ENCODE results near the gene ADGRL4. TPM values are rescaled to one million over a fixed set of nuclear protein-coding genes. Genes with fewer than 3 reads are reported as not detected.
"Not testable (repeated sequence)": the region's sequence is repeated elsewhere in the genome, so short reads cannot be mapped to it uniquely, and the experiment has no call there.

The ADGRL4 gene
- total RNA-seq, 1 experiment from 2014 or later: 0.10 TPM

DNA sequence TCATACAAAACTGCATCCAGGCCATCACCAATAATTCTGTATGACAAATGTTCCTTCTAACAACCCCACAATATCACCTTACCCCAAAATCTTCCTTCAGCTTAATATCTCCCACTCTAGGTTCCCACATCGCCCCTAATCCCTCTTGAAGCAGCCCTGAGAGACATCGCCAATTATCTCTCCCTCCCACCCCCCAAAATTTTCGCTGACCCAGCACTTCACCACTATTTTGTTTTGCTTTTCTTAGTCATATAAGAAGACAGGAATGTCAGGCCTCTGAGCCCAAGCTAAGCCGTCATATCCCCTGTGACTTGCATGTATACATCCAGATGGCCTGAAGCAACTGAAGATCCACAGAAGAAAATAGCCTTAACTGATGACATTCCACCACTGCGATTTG lies 126.3 kb downstream of the ADGRL4 start:
- no peak overlapping the region for H3K27ac ChIP-seq (ENCODE audit: low read depth, low read length)
- H3K9me2 ChIP-seq (ENCODE audit: insufficient read depth): no peaks in the 10 kb centered on the region
- ChIA-PET CTCF (no interaction called here), RAD21 (ENCODE audit: low non-redundant PET in 1 of 2, low total read pairs in 2 of 2, uncharacterized antibody in 2 of 2, unreplicated experiment in 2 of 2) (no interaction called here), POLR2A (no interaction called here)
- no peaks in the 10 kb centered on the region for H3K4me1 ChIP-seq (ENCODE audit: control insufficient read depth in 1 of 2, insufficient read depth in 2 of 2, low read length in 2 of 2)
- intact Hi-C loops (cut with micrococcal nuclease): no loop called here
- no peak overlapping the region for H3K4me3 ChIP-seq (replicated peaks in 1 of 2; ENCODE audit: low read depth in 1 of 2, low read length in 2 of 2)
- TF ChIP-seq, protein P1, sequence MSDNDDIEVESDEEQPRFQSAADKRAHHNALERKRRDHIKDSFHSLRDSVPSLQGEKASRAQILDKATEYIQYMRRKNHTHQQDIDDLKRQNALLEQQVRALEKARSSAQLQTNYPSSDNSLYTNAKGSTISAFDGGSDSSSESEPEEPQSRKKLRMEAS (IDR thresholded peaks at IDR 0.05): no peak
- TF ChIP-seq, protein P2, sequence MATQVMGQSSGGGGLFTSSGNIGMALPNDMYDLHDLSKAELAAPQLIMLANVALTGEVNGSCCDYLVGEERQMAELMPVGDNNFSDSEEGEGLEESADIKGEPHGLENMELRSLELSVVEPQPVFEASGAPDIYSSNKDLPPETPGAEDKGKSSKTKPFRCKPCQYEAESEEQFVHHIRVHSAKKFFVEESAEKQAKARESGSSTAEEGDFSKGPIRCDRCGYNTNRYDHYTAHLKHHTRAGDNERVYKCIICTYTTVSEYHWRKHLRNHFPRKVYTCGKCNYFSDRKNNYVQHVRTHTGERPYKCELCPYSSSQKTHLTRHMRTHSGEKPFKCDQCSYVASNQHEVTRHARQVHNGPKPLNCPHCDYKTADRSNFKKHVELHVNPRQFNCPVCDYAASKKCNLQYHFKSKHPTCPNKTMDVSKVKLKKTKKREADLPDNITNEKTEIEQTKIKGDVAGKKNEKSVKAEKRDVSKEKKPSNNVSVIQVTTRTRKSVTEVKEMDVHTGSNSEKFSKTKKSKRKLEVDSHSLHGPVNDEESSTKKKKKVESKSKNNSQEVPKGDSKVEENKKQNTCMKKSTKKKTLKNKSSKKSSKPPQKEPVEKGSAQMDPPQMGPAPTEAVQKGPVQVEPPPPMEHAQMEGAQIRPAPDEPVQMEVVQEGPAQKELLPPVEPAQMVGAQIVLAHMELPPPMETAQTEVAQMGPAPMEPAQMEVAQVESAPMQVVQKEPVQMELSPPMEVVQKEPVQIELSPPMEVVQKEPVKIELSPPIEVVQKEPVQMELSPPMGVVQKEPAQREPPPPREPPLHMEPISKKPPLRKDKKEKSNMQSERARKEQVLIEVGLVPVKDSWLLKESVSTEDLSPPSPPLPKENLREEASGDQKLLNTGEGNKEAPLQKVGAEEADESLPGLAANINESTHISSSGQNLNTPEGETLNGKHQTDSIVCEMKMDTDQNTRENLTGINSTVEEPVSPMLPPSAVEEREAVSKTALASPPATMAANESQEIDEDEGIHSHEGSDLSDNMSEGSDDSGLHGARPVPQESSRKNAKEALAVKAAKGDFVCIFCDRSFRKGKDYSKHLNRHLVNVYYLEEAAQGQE (IDR thresholded peaks at IDR 0.05; ENCODE audit: low read depth): no peak
- TF ChIP-seq FOSL1 (IDR thresholded peaks at IDR 0.05; ENCODE audit: low read depth): no peak
- TF ChIP-seq, protein P3, sequence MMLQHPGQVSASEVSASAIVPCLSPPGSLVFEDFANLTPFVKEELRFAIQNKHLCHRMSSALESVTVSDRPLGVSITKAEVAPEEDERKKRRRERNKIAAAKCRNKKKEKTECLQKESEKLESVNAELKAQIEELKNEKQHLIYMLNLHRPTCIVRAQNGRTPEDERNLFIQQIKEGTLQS (IDR thresholded peaks at IDR 0.05): no peak
- TF ChIP-seq POLR2A (IDR thresholded peaks at IDR 0.05; ENCODE audit: borderline replicate concordance, extremely low read depth, insufficient read depth, insufficient read length): no peak
- no peak for TF ChIP-seq TCF7L2 (IDR thresholded peaks at IDR 0.05; ENCODE audit: borderline replicate concordance, extremely low read depth, insufficient read depth, insufficient read length)
- H3K36me3 ChIP-seq (ENCODE audit: control insufficient read depth in 1 of 2, insufficient read depth in 2 of 2, low read length in 2 of 2): no peaks in the 10 kb centered on the region
- no TSS peak for BruUV-seq (replicated peaks)
- no peak overlapping the region for H3K9ac ChIP-seq (ENCODE audit: low read length)
- DNase-seq (ENCODE audit: low read depth, low spot score): no peak
- no peak for ATAC-seq
- H3K27me3 ChIP-seq (ENCODE audit: insufficient read depth, low read length): no peaks in the 10 kb centered on the region
- no peak overlapping the region for H3K4me2 ChIP-seq (ENCODE audit: low read length)
- no peaks in the 10 kb centered on the region for H3K79me2 ChIP-seq (ENCODE audit: insufficient read depth, low read length)
- no peaks in the 10 kb centered on the region for H4K20me1 ChIP-seq (ENCODE audit: insufficient read depth)
- no peaks in the 10 kb centered on the region for H3K9me3 ChIP-seq (ENCODE audit: control insufficient read depth in 1 of 2, insufficient read depth in 1 of 2, low read depth in 1 of 2, low read length in 2 of 2)
- no peak overlapping the region for H2AFZ ChIP-seq (ENCODE audit: low read depth, low read length, poor library complexity, severe bottlenecking)

DNA sequence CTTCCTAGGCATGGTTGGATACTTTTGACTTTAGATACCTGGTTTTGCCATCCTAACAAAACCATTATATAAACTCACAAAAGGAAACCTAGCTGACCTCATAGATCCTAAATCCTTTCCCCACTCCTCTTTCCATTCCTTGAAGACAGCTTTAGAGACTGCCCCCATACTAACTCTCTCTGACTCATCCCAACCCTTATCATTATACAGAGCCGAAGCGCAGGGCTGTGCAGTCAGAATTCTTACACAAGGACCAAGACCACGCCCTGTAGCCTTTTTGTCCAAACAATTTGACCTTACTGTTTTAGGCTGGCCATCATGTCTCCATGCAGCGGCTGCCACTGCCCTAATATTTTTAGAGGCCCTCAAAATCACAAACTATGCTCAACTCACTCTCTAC lies 130.5 kb downstream of the ADGRL4 start:
- H3K79me2 ChIP-seq (ENCODE audit: insufficient read depth, low read length); RAD21 ChIA-PET (ENCODE audit: low non-redundant PET in 1 of 2, low total read pairs in 2 of 2, uncharacterized antibody in 2 of 2, unreplicated experiment in 2 of 2); POLR2A ChIA-PET; H2AFZ ChIP-seq (ENCODE audit: low read depth, low read length, poor library complexity, severe bottlenecking); BruUV-seq (replicated peaks); H3K9me2 ChIP-seq (ENCODE audit: insufficient read depth); DNase-seq (ENCODE audit: low read depth, low spot score); H3K27me3 ChIP-seq (ENCODE audit: insufficient read depth, low read length); H3K27ac ChIP-seq (ENCODE audit: low read depth, low read length); H4K20me1 ChIP-seq (ENCODE audit: insufficient read depth); H3K9me3 ChIP-seq (ENCODE audit: control insufficient read depth in 1 of 2, insufficient read depth in 1 of 2, low read depth in 1 of 2, low read length in 2 of 2); ATAC-seq; intact Hi-C loops (cut with micrococcal nuclease); H3K4me3 ChIP-seq (replicated peaks in 1 of 2; ENCODE audit: low read depth in 1 of 2, low read length in 2 of 2); H3K4me2 ChIP-seq (ENCODE audit: low read length); CTCF ChIA-PET; H3K36me3 ChIP-seq (ENCODE audit: control insufficient read depth in 1 of 2, insufficient read depth in 2 of 2, low read length in 2 of 2); H3K4me1 ChIP-seq (ENCODE audit: control insufficient read depth in 1 of 2, insufficient read depth in 2 of 2, low read length in 2 of 2); H3K9ac ChIP-seq (ENCODE audit: low read length): not testable (repeated sequence)

DNA sequence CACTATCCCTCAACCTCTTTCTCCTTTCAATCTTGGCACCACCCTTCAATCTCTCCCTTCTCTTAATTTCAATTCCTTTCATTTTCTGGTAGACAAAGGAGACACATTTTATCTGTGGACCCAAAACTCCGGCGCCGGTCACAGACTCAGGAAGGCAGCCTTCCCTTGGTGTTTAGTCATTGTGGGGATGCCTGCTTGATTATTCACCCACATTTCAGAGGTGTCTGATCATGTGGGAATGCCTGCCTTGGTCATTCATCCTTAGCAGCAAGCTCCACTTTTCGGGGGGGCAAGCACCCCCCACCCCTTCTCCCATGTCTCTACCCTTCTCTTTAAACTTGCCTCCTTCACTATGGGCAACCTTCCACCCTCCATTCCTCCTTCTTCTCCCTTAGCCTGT lies 133.7 kb downstream of the ADGRL4 start:
- H3K9ac ChIP-seq (ENCODE audit: low read length); H3K4me2 ChIP-seq (ENCODE audit: low read length); H3K4me3 ChIP-seq (replicated peaks in 1 of 2; ENCODE audit: low read depth in 1 of 2, low read length in 2 of 2); H3K79me2 ChIP-seq (ENCODE audit: insufficient read depth, low read length); H3K4me1 ChIP-seq (ENCODE audit: control insufficient read depth in 1 of 2, insufficient read depth in 2 of 2, low read length in 2 of 2); H2AFZ ChIP-seq (ENCODE audit: low read depth, low read length, poor library complexity, severe bottlenecking); H3K27ac ChIP-seq (ENCODE audit: low read depth, low read length); H4K20me1 ChIP-seq (ENCODE audit: insufficient read depth); H3K27me3 ChIP-seq (ENCODE audit: insufficient read depth, low read length); H3K36me3 ChIP-seq (ENCODE audit: control insufficient read depth in 1 of 2, insufficient read depth in 2 of 2, low read length in 2 of 2); DNase-seq (ENCODE audit: low read depth, low spot score); H3K9me2 ChIP-seq (ENCODE audit: insufficient read depth); RAD21 ChIA-PET (ENCODE audit: low non-redundant PET in 1 of 2, low total read pairs in 2 of 2, uncharacterized antibody in 2 of 2, unreplicated experiment in 2 of 2); ATAC-seq; POLR2A ChIA-PET; CTCF ChIA-PET; BruUV-seq (replicated peaks); H3K9me3 ChIP-seq (ENCODE audit: control insufficient read depth in 1 of 2, insufficient read depth in 1 of 2, low read depth in 1 of 2, low read length in 2 of 2); intact Hi-C loops (cut with micrococcal nuclease): not testable (repeated sequence)

Measured in HCT116 (cell line).